Mucosa of rectum (tissue), 2 donors: ENCODE measurements around the gene ZP1.

Source experiments
- H3K27ac ChIP-seq, 2 donors: one replicate each; pipeline ENCODE4 v1.7.0; 2013; ENCODE audit warnings: inconsistent platforms in 2 of 2, low read depth in 2 of 2, low read length in 2 of 2
- H3K27me3 ChIP-seq, 2 donors: one replicate each; pipeline ENCODE4 v1.7.0; 2013; ENCODE audit warnings: low read length in 2 of 2; ENCODE audit not compliant: control insufficient read depth in 2 of 2, insufficient read depth in 2 of 2
- H3K36me3 ChIP-seq, 2 donors: one replicate each; pipeline ENCODE4 v1.7.0; 2013; ENCODE audit warnings: low read length in 2 of 2; ENCODE audit not compliant: control insufficient read depth in 2 of 2, insufficient read depth in 2 of 2
- H3K4me1 ChIP-seq, 2 donors: one replicate each; pipeline ENCODE4 v1.7.0; 2013; ENCODE audit warnings: low read length in 2 of 2, mild to moderate bottlenecking in 1 of 2; ENCODE audit not compliant: control insufficient read depth in 2 of 2, insufficient read depth in 2 of 2
- H3K4me3 ChIP-seq, 2 donors: one replicate each; pipeline ENCODE4 v1.7.0; 2013; ENCODE audit warnings: low read length in 2 of 2
- H3K9ac ChIP-seq, 2 donors: one replicate each; pipeline ENCODE4 v1.7.0; 2013; ENCODE audit warnings: low read length in 2 of 2, low read depth in 1 of 2, mild to moderate bottlenecking in 1 of 2
- H3K9me3 ChIP-seq, 2 donors: one replicate each; pipeline ENCODE4 v1.7.0; 2013; ENCODE audit warnings: low read length in 2 of 2; ENCODE audit not compliant: control insufficient read depth in 2 of 2
- donor health status: healthy.
- donor health status: Normal muscosa, but diverticular disease.

The ZP1 gene

DNA sequence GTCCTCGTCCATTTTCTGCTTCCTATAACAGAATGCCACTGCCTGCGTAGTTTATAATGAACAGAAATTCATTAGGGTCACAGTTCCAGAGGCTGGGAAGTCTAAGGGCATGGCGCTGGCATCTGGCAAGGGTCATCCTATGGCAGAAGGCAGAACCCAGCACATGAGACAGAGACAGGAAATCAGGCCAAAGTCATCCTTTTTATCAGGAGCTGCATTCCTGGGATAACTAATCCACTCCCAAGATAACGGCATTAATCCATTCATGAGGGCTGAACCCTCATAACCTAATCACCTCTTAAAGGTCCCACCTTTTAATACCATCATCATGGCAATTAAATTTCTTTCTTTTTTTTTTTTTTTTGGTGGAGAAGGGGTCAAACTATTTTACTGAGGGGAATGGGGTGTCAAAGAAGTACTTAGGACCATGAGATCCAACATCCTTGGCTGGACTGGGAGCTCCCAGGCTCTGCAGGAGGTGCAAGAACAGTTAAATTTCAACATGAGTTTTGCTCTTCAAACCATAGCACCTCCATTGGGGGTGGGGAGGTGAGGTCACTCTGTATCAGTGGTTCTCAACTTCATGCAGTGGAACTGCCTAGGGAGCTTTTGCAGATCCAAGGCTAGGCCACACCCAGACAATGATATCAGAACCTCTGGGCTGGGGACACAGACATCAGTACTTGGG lies 51.1 kb downstream of the ZP1 start:
- H3K9ac ChIP-seq, result no peak overlapping the region
- peaks cover 16 to 20% of the 10 kb centered on the region in 2 donors for H3K4me1 ChIP-seq
- no peaks in the 10 kb centered on the region for H3K27me3 ChIP-seq
- H3K9me3 ChIP-seq, result no peaks in the 10 kb centered on the region
- H3K36me3 ChIP-seq, result peaks cover 20 to 35% of the 10 kb centered on the region in 2 donors
- no peak overlapping the region for H3K4me3 ChIP-seq
- no peak overlapping the region for H3K27ac ChIP-seq

DNA sequence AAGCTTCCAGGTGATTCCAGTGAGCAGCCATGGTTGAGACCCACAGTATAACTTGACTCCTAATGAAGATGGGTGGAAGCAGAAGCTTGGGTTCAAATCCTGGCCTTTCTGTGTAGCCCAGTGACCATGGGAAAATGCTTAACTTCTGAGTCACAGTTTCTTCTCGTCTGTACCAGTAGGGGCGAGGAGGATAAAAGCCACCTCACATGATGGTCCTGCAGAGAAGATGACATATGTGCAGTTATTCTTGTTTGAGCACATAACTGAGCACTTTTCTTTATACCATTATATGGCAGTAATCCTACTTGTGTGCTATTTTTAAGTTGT lies 51.6 kb downstream of the ZP1 start:
- Histone ChIP-seq H3K9ac (no peak overlapping the region), H3K27me3 (no peaks in the 10 kb centered on the region), H3K36me3 (peaks cover 20 to 35% of the 10 kb centered on the region in 2 donors), H3K4me3 (no peak overlapping the region), H3K9me3 (no peaks in the 10 kb centered on the region), H3K4me1 (peaks cover 17 to 21% of the 10 kb centered on the region in 2 donors), H3K27ac (no peak overlapping the region)

DNA sequence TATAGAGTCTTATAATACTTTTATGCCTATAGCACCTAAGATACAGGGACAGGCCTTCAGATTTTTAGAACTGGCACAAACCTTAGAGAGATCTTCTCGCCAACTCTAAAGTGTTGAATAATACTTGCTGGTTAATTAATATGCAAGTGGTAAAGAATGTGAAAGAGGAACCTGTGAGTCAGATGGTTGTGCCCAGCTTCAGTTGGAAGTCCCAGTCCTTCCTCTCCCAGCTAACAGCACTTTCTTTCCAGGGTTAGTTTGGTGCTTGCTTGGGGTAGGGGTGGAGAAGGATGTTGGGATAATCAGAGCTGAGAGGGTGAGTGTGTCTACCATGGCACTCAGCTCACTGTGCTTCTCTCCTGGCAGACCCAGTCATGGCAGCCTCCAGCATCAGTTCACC lies 52.0 kb downstream of the ZP1 start:
- Histone ChIP-seq H3K9ac (no peak overlapping the region), H3K27me3 (no peaks in the 10 kb centered on the region), H3K4me3 (no peak overlapping the region), H3K36me3 (peaks cover 20 to 35% of the 10 kb centered on the region in 2 donors), H3K4me1 (peaks cover 20 to 24% of the 10 kb centered on the region in 2 donors), H3K27ac (no peak overlapping the region), H3K9me3 (no peaks in the 10 kb centered on the region)

DNA sequence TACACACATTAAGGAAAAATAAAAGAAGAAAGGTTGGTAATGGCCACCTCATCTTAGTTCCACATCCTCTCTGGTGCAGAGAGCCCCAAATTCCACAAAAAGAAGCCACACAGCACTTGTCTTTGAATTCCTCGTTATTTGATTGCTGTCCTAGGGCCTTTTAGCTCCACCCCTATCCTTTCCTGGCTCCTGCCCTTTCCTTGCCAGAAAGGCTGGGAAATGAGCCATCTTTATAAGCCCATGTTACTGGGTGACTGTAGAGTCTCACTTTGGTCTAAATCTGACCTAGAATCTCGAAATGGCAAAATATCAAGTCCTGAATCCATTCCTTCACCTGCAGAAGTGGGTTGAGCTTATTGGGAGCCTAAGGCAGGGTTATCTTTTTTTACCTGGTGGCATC lies 52.6 kb downstream of the ZP1 start:
- H3K27ac ChIP-seq, result no peak overlapping the region
- H3K4me3 ChIP-seq, result no peak overlapping the region
- H3K36me3 ChIP-seq, result peaks cover 20 to 35% of the 10 kb centered on the region in 2 donors
- peaks cover 19 to 26% of the 10 kb centered on the region in 2 donors for H3K4me1 ChIP-seq
- peaks cover 0 to 2% of the 10 kb centered on the region in 2 donors for H3K27me3 ChIP-seq
- H3K9me3 ChIP-seq, result no peaks in the 10 kb centered on the region
- H3K9ac ChIP-seq, result no peak overlapping the region

DNA sequence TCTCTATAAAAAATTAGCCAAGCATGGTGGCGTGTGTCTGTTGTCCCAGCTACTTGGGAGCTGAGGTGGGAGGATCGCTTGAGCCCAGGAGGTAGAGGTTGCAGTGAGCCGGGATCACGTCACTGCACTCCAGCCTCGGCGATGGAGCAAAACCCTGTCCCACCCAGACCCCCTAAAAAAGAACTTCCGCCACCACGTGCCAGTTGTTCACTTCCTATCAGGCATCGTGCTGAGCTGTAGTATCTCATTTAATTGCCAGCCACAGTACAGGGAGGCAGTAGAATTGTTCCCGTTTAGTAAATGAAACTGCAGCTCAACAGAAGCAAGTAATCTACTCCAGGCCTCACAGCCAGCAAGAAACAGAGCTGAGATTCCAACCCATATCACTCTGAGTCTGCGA lies 53.9 kb downstream of the ZP1 start:
- Histone ChIP-seq H3K4me1 (peaks cover 12 to 17% of the 10 kb centered on the region in 2 donors), H3K4me3 (no peak overlapping the region), H3K9ac (no peak overlapping the region), H3K9me3 (no peaks in the 10 kb centered on the region), H3K27ac (no peak overlapping the region), H3K27me3 (peaks cover 0 to 4% of the 10 kb centered on the region in 2 donors), H3K36me3 (peaks cover 20 to 35% of the 10 kb centered on the region in 2 donors)

DNA sequence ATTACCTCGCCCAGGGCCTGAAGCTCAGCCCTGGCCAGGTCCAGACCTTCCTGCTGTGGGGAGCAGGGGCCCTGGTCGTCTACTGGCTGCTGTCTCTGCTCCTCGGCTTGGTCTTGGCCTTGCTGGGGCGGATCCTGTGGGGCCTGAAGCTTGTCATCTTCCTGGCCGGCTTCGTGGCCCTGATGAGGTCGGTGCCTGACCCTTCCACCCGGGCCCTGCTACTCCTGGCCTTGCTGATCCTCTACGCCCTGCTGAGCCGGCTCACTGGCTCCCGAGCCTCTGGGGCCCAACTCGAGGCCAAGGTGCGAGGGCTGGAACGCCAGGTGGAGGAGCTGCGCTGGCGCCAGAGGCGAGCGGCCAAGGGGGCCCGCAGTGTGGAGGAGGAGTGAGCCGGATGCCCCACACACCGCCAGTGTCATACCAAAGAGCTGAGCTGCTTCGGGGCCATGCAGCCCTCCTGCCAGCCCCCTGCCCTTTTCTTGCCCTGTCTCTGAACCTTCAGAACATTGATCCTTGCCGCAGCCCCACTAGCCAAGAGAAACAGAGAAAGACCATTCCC lies 54.5 kb downstream of the ZP1 start:
- Histone ChIP-seq H3K4me1 (peaks cover 12% of the 10 kb centered on the region in 2 donors), H3K27ac (no peak overlapping the region), H3K27me3 (peaks cover 0 to 4% of the 10 kb centered on the region in 2 donors), H3K4me3 (no peak overlapping the region), H3K9ac (no peak overlapping the region), H3K9me3 (no peaks in the 10 kb centered on the region), H3K36me3 (peaks cover 20 to 35% of the 10 kb centered on the region in 2 donors)

DNA sequence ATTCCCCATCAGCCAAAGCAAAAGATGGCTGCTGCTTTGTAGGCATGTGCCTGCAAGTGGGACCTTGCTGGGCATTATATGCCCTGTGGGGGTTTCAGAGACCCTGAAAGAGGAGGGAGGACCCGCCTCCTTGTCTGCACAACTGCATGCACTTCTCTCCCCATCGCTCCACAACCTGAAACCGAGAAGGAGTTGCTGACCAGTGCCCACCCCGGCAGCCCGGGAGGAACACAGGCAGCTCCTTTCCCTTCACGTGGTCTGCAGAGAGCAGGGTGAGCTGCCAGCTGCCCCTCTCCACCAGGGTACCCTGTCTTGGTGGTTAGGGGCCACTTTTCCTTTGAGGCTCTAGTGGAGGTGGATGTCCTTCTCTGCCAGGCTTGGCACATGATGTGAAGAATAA lies 55.6 kb downstream of the ZP1 start:
- H3K36me3 ChIP-seq, result peaks cover 20 to 33% of the 10 kb centered on the region in 2 donors
- H3K9ac ChIP-seq, result no peak overlapping the region
- H3K4me1 ChIP-seq, result peaks cover 12% of the 10 kb centered on the region in 2 donors
- H3K4me3 ChIP-seq, result no peak overlapping the region
- H3K9me3 ChIP-seq, result no peaks in the 10 kb centered on the region
- H3K27ac ChIP-seq, result no peak overlapping the region
- H3K27me3 ChIP-seq, result peaks cover 0 to 4% of the 10 kb centered on the region in 2 donors

DNA sequence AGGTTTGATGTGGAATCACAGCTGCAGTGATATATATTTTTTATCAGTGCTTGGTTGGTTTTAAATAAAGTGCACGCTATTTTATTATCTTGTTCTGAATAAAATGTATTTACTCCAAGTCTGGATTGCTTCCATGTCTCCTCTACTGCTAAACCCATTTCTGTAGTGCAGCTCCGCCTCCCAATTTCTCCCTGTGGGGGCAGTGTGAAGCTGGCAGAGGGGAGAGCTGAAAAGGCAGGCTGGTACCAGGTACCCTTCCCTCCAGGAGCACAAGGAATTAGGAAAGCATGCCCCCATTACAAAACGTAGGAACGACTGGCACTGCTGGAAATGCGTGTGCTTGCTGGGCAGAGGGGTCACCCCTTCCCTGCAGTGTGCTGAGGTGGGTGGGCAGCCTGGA lies 56.0 kb downstream of the ZP1 start:
- no peaks in the 10 kb centered on the region for H3K9me3 ChIP-seq
- peaks cover 0 to 4% of the 10 kb centered on the region in 2 donors for H3K27me3 ChIP-seq
- no peak overlapping the region for H3K4me3 ChIP-seq
- peaks cover 12% of the 10 kb centered on the region in 2 donors for H3K4me1 ChIP-seq
- H3K9ac ChIP-seq, result no peak overlapping the region
- no peak overlapping the region for H3K27ac ChIP-seq
- H3K36me3 ChIP-seq, result peaks cover 20 to 31% of the 10 kb centered on the region in 2 donors

DNA sequence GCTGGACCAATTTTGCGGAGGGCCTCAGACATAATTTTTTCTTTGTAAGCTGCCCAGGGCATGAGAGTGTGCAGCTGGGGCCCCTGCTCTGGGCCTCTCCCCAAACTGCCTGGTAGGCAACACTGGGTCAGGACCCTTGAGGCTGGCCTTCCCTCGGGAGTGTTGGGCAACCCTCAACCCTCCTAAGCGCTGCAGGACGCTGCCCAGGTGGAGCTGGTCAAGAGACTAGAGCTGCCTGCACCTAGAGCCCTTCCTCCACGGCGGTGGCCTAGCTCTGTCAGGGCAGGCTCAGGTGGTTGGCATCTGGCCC lies 56.4 kb downstream of the ZP1 start:
- H3K9me3 ChIP-seq, result no peaks in the 10 kb centered on the region
- peaks cover 0 to 4% of the 10 kb centered on the region in 2 donors for H3K27me3 ChIP-seq
- no peak overlapping the region for H3K9ac ChIP-seq
- peaks cover 12% of the 10 kb centered on the region in 2 donors for H3K4me1 ChIP-seq
- peaks cover 20 to 31% of the 10 kb centered on the region in 2 donors for H3K36me3 ChIP-seq
- no peak overlapping the region for H3K27ac ChIP-seq
- H3K4me3 ChIP-seq, result peak overlapping the region; percentile 51 to 62

DNA sequence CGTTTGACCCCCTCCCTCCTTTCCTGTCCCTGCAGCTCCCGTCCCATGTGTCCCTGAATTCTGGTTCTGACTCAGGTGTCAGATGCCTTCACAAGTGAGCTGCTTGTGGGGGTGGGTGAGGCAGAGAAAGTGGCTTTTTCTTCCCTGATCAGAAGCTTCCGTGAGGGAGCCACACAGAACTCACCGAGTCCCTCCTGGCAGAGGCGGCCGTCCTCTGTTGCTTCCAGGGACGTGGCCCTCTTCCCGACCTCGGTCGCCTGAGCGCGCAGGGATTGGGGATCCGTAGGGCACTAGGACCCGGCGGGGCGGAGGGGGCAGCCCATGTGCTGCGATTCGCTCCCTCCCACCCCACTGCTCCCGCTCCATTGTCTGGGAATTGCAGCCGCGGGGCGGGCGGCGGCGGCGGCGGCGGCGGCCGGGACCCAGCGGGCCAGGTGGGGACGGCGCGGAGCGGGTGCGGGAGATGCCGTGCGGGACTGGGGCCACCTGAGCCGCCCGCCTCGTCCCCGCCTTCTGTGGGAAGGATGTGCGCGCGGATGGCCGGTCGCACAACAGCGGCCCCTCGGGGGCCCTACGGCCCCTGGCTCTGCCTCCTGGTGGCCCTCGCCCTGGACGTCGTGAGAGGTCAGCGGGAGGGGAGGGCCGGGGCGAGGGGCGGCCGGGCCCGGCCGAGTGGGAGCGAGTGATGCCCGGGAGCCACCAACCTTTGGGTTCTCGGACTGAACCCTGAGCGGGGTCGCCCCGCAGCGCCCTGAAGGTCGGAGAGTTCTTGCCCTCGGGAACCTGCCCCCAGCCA lies 57.0 kb downstream of the ZP1 start, which contains the start of gene TMEM132A:
Gene TMEM132A, plus strand, starts transcription at position 351 of the 796 bp plus-strand sequence. Its CDS starts 174 bp downstream, at position 525.
- Histone ChIP-seq H3K27ac (no peak within 1 kb of the TSS), H3K4me1 (peaks cover 12% of the 10 kb centered on the region in 2 donors), H3K9ac (peak within 1 kb of the TSS; percentile 17 to 41), H3K9me3 (no peaks in the 10 kb centered on the region), H3K4me3 (peak within 1 kb of the TSS; percentile 51 to 62), H3K27me3 (peaks cover 0 to 4% of the 10 kb centered on the region in 2 donors), H3K36me3 (peaks cover 20 to 31% of the 10 kb centered on the region in 2 donors)
